HEK293 (cell line): ENCODE results near the gene ANAPC2.

Experiments
- CTCF ChIA-PET: fragments of 350-600 bp; formaldehyde crosslinking; extraction: SDS; loops from one replicate; lab custom pipeline; 2021; ENCODE audit warnings: antibody characterized with exemption; lab: Yijun Ruan, JAX
- POLR2A ChIA-PET: fragments of 300-600 bp; formaldehyde crosslinking; extraction: SDS; loops from one replicate; lab custom pipeline; 2020; ENCODE audit warnings: antibody characterized with exemption, inconsistent platforms; lab: Yijun Ruan, JAX
- H3K27ac ChIP-seq: fragments of 200-500 bp; sonication (Bioruptor generic); 2 replicates; pipeline ENCODE4 v1.5.1; 2014; ENCODE audit warnings: low read depth, low read length, control low read depth, inconsistent platforms; ENCODE audit errors: extremely low read depth
- H3K36me3 ChIP-seq, 2 experiments: fragments of 200-500 bp in 1 of 2; sonication (Bioruptor generic) in 1 of 2; 1 replicate in 1 of 2; 2 replicates in 1 of 2; pipeline ENCODE4 v1.5.1; 2014 to 2017; ENCODE audit warnings: inconsistent platforms in 2 of 2, low read length in 2 of 2; ENCODE audit not compliant: control insufficient read depth in 2 of 2, insufficient read depth in 1 of 2
- H3K4me1 ChIP-seq: fragments of 200-500 bp; sonication (Bioruptor generic); 2 replicates; pipeline ENCODE4 v1.5.1; 2014; ENCODE audit warnings: mild to moderate bottlenecking, low read length, inconsistent platforms; ENCODE audit not compliant: control insufficient read depth, insufficient read depth
- H3K4me3 ChIP-seq: 2 replicates; pipeline ENCODE4 v1.5.1; 2011; ENCODE audit warnings: low read depth, mild to moderate bottlenecking, control low read depth, low read length, moderate library complexity
- H3K9me3 ChIP-seq: fragments of 200-500 bp; sonication (Bioruptor generic); 2 replicates; pipeline ENCODE4 v1.5.1; 2014; ENCODE audit warnings: low read depth, low read length, inconsistent platforms; ENCODE audit not compliant: control insufficient read depth, insufficient read depth
- EGR2 ChIP-seq: fragments of 450-650 bp; formaldehyde crosslinking; IDR thresholded peaks from 2 replicates; pipeline ENCODE4 v1.5.1; 2016; ENCODE audit warnings: low read depth, missing biosample characterization, missing genetic modification characterization
- KLF17 ChIP-seq: fragments of 450-650 bp; formaldehyde crosslinking; IDR thresholded peaks from 2 replicates; pipeline ENCODE4 v1.5.1; 2016; ENCODE audit warnings: missing biosample characterization, missing genetic modification characterization
- MYNN ChIP-seq: fragments of 450-650 bp; formaldehyde crosslinking; IDR thresholded peaks from 2 replicates; pipeline ENCODE4 v1.5.1; 2016; ENCODE audit warnings: missing biosample characterization, missing genetic modification characterization, borderline replicate concordance
- MZF1 ChIP-seq: fragments of 450-650 bp; formaldehyde crosslinking; IDR thresholded peaks from 2 replicates; pipeline ENCODE4 v1.5.1; 2017; ENCODE audit warnings: missing biosample characterization, missing genetic modification characterization, borderline replicate concordance
- PRDM10 ChIP-seq: fragments of 450-650 bp; formaldehyde crosslinking; IDR thresholded peaks from 2 replicates; pipeline ENCODE4 v1.5.1; 2016; ENCODE audit warnings: missing biosample characterization, missing genetic modification characterization
- PRDM4 ChIP-seq: fragments of 450-650 bp; formaldehyde crosslinking; IDR thresholded peaks from 2 replicates; pipeline ENCODE4 v1.5.1; 2017; ENCODE audit warnings: missing biosample characterization, missing genetic modification characterization
- RBAK ChIP-seq: fragments of 450-650 bp; formaldehyde crosslinking; IDR thresholded peaks from 2 replicates; pipeline ENCODE4 v1.5.1; 2016; ENCODE audit warnings: missing biosample characterization, missing genetic modification characterization
- SCRT2 ChIP-seq: fragments of 450-650 bp; formaldehyde crosslinking; IDR thresholded peaks from 2 replicates; pipeline ENCODE4 v1.5.1; 2016; ENCODE audit warnings: missing biosample characterization, missing genetic modification characterization
- ZFHX2 ChIP-seq: fragments of 450-650 bp; formaldehyde crosslinking; conservative IDR thresholded peaks from 2 replicates; pipeline ENCODE4 v1.5.1; 2016; ENCODE audit warnings: missing biosample characterization, missing genetic modification characterization
- ZNF114 ChIP-seq: fragments of 450-650 bp; formaldehyde crosslinking; IDR thresholded peaks from 2 replicates; pipeline ENCODE4 v1.5.0; 2017; ENCODE audit warnings: missing biosample characterization, missing genetic modification characterization
- ZNF157 ChIP-seq: fragments of 450-650 bp; formaldehyde crosslinking; IDR thresholded peaks from 2 replicates; pipeline ENCODE4 v1.5.1; 2016; ENCODE audit warnings: missing biosample characterization, missing genetic modification characterization
- ZNF169 ChIP-seq: fragments of 450-650 bp; formaldehyde crosslinking; IDR thresholded peaks from 2 replicates; pipeline ENCODE4 v1.5.1; 2016; ENCODE audit warnings: missing biosample characterization, missing genetic modification characterization
- ZNF175 ChIP-seq: fragments of 450-650 bp; formaldehyde crosslinking; IDR thresholded peaks from 2 replicates; pipeline ENCODE4 v1.5.1; 2016; ENCODE audit warnings: missing biosample characterization, missing genetic modification characterization
- ZNF266 ChIP-seq: fragments of 450-650 bp; formaldehyde crosslinking; IDR thresholded peaks from 2 replicates; pipeline ENCODE4 v1.5.1; 2016; ENCODE audit warnings: missing biosample characterization, missing genetic modification characterization, low read depth
- ZNF366 ChIP-seq: fragments of 450-650 bp; formaldehyde crosslinking; conservative IDR thresholded peaks from 2 replicates; pipeline ENCODE4 v1.5.1; 2016; ENCODE audit warnings: missing biosample characterization, missing genetic modification characterization
- ZNF544 ChIP-seq: fragments of 450-650 bp; formaldehyde crosslinking; IDR thresholded peaks from 2 replicates; pipeline ENCODE4 v1.5.0; 2017; ENCODE audit warnings: missing biosample characterization, missing genetic modification characterization
- ZNF600 ChIP-seq: fragments of 450-650 bp; formaldehyde crosslinking; IDR thresholded peaks from 2 replicates; pipeline ENCODE4 v1.5.1; 2016; ENCODE audit warnings: missing biosample characterization, missing genetic modification characterization
- ZNF623 ChIP-seq: fragments of 450-650 bp; formaldehyde crosslinking; IDR thresholded peaks from 2 replicates; pipeline ENCODE4 v1.5.1; 2016; ENCODE audit warnings: missing biosample characterization, missing genetic modification characterization
- ZNF777 ChIP-seq: fragments of 450-650 bp; formaldehyde crosslinking; IDR thresholded peaks from 2 replicates; pipeline ENCODE4 v1.5.1; 2017; ENCODE audit warnings: missing biosample characterization, missing genetic modification characterization, borderline replicate concordance
- ZNF837 ChIP-seq: fragments of 450-650 bp; formaldehyde crosslinking; IDR thresholded peaks from 2 replicates; pipeline ENCODE4 v1.5.1; 2016; ENCODE audit warnings: missing biosample characterization, missing genetic modification characterization

The ANAPC2 gene

GRCh38 chr9:137215196-137215986, 27.0 kb upstream of the ANAPC2 start:
- H3K4me3 ChIP-seq, result no peak overlapping the region
- ChIA-PET CTCF (interaction anchor here (1.4 kb wide), 1 partner anchor 9 kb away, joined by 3 read pairs; no protein-coding TSS in a partner anchor), POLR2A (interaction anchor here (0.6 to 17.2 kb wide), 4 partner anchors 7 to 64 kb away, joined by 4 to 304 read pairs (median 157); partner anchors contain the start of genes CYSRT1, NDOR1, RNF208 and RNF224)
- TF ChIP-seq ZNF837 (tag by site-specific recombination) (no peak), SCRT2 (tag by site-specific recombination) (peak; percentile 2; the same call in 1 of the 2 replicates)
- TF ChIP-seq, all 188 proteins: peak for 1
- no peaks in the 10 kb centered on the region for H3K4me1 ChIP-seq
- H3K36me3 ChIP-seq, result peaks cover 0 to 84% of the 10 kb centered on the region in 2 experiments; a peak in 2 of 3 replicates
- no peaks in the 10 kb centered on the region for H3K9me3 ChIP-seq
- no peak overlapping the region for H3K27ac ChIP-seq

- no peak overlapping the region for H3K27ac ChIP-seq
- H3K36me3 ChIP-seq, result peaks cover 3 to 84% of the 10 kb centered on the region in 2 experiments; a peak in 2 of 3 replicates
- ChIA-PET POLR2A (interaction anchor here (0.5 to 17.2 kb wide), 7 partner anchors 6 to 513 kb away, joined by 3 to 304 read pairs (median 4); partner anchors contain the start of genes CYSRT1, NDOR1, RNF208 and RNF224), CTCF (interaction anchor here (0.5 to 1.1 kb wide), 2 partner anchors 22 to 96 kb away, joined by 3 to 8 read pairs; no protein-coding TSS in a partner anchor)
- no peak overlapping the region for H3K4me3 ChIP-seq
- TF ChIP-seq ZNF366 (tag by site-specific recombination), result no peak
- TF ChIP-seq PRDM4 (tag by site-specific recombination), result no peak
- TF ChIP-seq ZNF600 (tag by site-specific recombination), result 0 out of 2 replicates have a peak, but pooled peaks have one; percentile 19
- TF ChIP-seq ZFHX2, result peak; percentile 72
- TF ChIP-seq EGR2 (tag by site-specific recombination), result peak; percentile 83
- TF ChIP-seq, all 188 proteins: peak for 3
- no peaks in the 10 kb centered on the region for H3K9me3 ChIP-seq
- no peaks in the 10 kb centered on the region for H3K4me1 ChIP-seq
Observed at GRCh38 chr9:137214620-137215019, 26.3 kb upstream of the ANAPC2 start.

- CTCF ChIA-PET, result interaction anchor here (0.7 to 1.2 kb wide), 5 partner anchors 10 to 156 kb away, joined by 3 to 8 read pairs (median 3); partner anchors contain the start of gene TPRN
- Histone ChIP-seq H3K36me3 (peaks cover 7 to 86% of the 10 kb centered on the region in 2 experiments; a peak in 2 of 3 replicates), H3K9me3 (no peaks in the 10 kb centered on the region), H3K27ac (no peak overlapping the region), H3K4me1 (no peaks in the 10 kb centered on the region), H3K4me3 (no peak overlapping the region)
- POLR2A ChIA-PET, result interaction anchor here (1.0 to 17.2 kb wide), 3 partner anchors 5 to 27 kb away, joined by 5 to 304 read pairs (median 304); partner anchors contain the start of genes CYSRT1, NDOR1, RNF208 and RNF224
- no peak for TF ChIP-seq MYNN (tag by site-specific recombination)
- no peak for TF ChIP-seq RBAK (tag by site-specific recombination)
- TF ChIP-seq ZNF114 (tag by site-specific recombination), result no peak
- TF ChIP-seq PRDM10, result no peak
- TF ChIP-seq KLF17 (tag by site-specific recombination), result no peak
- peak; percentile 68 for TF ChIP-seq ZNF157 (tag by site-specific recombination)
- no peak for TF ChIP-seq ZNF266 (tag by site-specific recombination)
- TF ChIP-seq MZF1 (tag by site-specific recombination), result no peak
- no peak for TF ChIP-seq ZNF623 (tag by site-specific recombination)
- no peak for TF ChIP-seq ZNF175
- no peak for TF ChIP-seq ZNF544
- peak; percentile 9; the same call in 1 of the 2 replicates for TF ChIP-seq EGR2 (tag by site-specific recombination)
- no peak for TF ChIP-seq ZNF777
- TF ChIP-seq ZNF169 (tag by site-specific recombination), result no peak
Observed at GRCh38 chr9:137213160-137214060, 25.1 kb upstream of the ANAPC2 start.
